Measurements from ENCODE around the gene PCSK4. TPM values are rescaled to one million over a fixed set of nuclear protein-coding genes. Genes with fewer than 3 reads are reported as not detected.

PCSK4 gene
- total and polyA plus RNA-seq, 9 of the 15 experiments (the other 6 are each of a cell fraction or from before 2014, with no cell fraction given) = 0.01 to 9.1 (median 2.1) TPM; not detected in 1

- TF ChIP-seq U2AF1 (optimal IDR thresholded peaks at IDR 0.05; ENCODE audit: low read depth, low read length) = no peak
- TF ChIP-seq MYNN (IDR thresholded peaks at IDR 0.05) = peak; percentile 53; the same call in 1 of the 2 replicates
- no peak for TF ChIP-seq MYNN (CRISPR knock-in tag; IDR thresholded peaks at IDR 0.05)
- 0 out of 2 replicates have a peak, but pooled peaks have one; percentile 27 for TF ChIP-seq STAT6 (CRISPR knock-in tag; IDR thresholded peaks at IDR 0.05)
- TF ChIP-seq ZNF561 (CRISPR knock-in tag; conservative IDR thresholded peaks at IDR 0.05) = no peak
- TF ChIP-seq EWSR1 (IDR thresholded peaks at IDR 0.05; ENCODE audit: borderline replicate concordance, low read depth, partially characterized antibody) = no peak
- TF ChIP-seq YBX1 (IDR thresholded peaks at IDR 0.05) = no peak
- TF ChIP-seq FOXK1 (CRISPR knock-in tag; IDR thresholded peaks at IDR 0.05; ENCODE audit: borderline replicate concordance) = no peak; the same call in 1 of the 2 replicates
- peak in 1 of 2 experiments; percentile 73; a peak in 1 of 4 replicates for TF ChIP-seq FOXA3 (CRISPR knock-in tag; conservative IDR thresholded peaks at IDR 0.05 in 1 of 2, IDR thresholded peaks at IDR 0.05 in 1 of 2)
- TF ChIP-seq TFAP4 (CRISPR knock-in tag; IDR thresholded peaks at IDR 0.05; ENCODE audit: borderline replicate concordance) = peak; percentile 89
- TF ChIP-seq GMEB1 (CRISPR knock-in tag; IDR thresholded peaks at IDR 0.05) = no peak
- no peak for TF ChIP-seq RBM14 (IDR thresholded peaks at IDR 0.05; ENCODE audit: borderline replicate concordance, insufficient read depth, low read depth, low read length)
- TF ChIP-seq E2F1 (CRISPR knock-in tag; IDR thresholded peaks at IDR 0.05) = peak; percentile 67; the same call in 1 of the 2 replicates
- no peak for TF ChIP-seq ZNF140 (CRISPR knock-in tag; IDR thresholded peaks at IDR 0.05)
- no peak for TF ChIP-seq BRF2 (IDR thresholded peaks at IDR 0.05; ENCODE audit: borderline replicate concordance, insufficient read depth, insufficient read length)
- 0 out of 2 replicates have a peak, but pooled peaks have one; percentile 40 for TF ChIP-seq PML (IDR thresholded peaks at IDR 0.05; ENCODE audit: low read length)
- TF ChIP-seq ELF2 (CRISPR knock-in tag; IDR thresholded peaks at IDR 0.05) = peak; percentile 89
Measured at GRCh38 chr19:1503089-1503924, 13.2 kb upstream of the PCSK4 start (continued).
